GM21360 (cell line): ENCODE data around the gene KDM5A.

Experiments
- ATAC-seq: cut with Tn5 transposase; IDR thresholded peaks from one replicate; pipeline ENCODE4 v1.9.1; 2021; ENCODE audit warnings: mild to moderate bottlenecking, moderate library complexity; ENCODE audit not compliant: unreplicated experiment

The KDM5A gene

DNA sequence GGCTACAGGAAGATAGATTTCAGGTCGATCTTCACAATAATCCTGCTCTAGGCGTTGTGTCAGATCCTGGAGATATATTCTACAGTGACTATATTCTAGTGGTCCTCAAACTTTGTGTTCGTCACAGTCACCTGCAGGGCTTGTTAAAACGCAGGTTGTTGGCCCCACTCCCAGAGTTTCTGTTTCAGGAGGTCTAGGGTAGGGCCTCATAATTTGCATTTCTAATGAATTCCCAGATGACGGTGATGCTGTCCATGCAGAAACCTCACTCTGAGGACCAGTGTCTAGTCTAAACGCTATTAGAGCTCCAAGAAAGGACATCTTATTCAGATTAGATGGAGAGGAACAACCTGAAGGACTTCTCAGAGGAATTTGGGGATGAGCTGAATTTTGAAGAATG is 113.3 kb downstream of the KDM5A start:
- no peak for ATAC-seq

DNA sequence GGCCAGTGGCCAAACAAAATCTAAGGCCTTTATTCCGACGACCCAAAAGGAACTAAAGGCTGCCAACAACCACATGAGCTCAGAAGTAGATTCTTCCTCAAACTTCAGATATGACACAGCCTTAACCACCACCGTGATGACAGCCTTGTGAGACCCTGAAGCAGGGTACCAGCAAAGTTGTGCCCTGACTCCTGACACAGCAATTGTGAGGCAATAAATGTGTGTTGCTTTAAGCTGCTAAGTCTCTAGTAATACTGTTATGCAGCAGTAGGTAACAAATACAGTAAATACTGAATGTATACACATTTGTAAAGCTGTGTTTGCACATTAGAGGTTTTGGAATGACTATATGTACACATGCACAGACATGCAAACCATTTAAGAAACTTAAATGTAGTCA is 115.7 kb downstream of the KDM5A start:
- no peak for ATAC-seq

DNA sequence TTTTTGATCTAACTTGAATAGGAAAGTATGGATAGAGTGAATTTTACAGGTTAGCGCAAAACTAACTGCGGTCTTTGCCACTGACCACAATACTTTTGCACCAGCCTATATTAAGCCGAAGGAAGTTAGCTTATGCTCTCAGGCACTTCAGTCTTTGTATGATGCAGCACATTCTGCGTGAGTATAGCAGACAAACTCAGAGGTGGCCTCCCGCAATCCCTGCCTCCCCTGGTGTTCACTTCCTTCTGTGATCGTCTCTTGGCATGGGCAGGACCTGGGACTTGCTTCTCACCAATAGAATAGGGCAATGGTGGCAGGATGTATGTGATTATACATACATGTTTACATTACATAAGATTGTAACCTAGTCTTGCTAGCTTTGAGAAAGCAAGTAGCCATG is 116.2 kb downstream of the KDM5A start:
- ATAC-seq: no peak

DNA sequence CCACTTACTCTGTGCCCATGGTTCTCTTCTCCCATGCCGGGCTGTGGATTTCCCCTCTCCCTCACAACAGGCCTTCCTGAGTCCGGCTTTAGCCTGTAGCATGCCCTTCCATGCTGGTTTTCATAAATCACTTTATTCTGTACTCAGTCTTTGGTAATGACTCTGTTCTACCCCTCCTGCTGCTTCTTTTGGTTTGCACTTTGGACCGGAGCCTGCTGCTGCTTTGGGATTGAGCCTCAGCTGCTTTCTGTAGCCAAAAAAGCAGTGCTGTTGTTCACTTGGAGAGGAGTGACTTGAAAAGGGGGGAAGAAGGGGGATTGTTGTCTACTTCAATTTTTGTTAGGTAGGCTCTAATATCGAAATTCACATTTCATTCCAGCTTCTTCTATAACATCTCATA is 118.0 kb downstream of the KDM5A start:
- no peak for ATAC-seq

DNA sequence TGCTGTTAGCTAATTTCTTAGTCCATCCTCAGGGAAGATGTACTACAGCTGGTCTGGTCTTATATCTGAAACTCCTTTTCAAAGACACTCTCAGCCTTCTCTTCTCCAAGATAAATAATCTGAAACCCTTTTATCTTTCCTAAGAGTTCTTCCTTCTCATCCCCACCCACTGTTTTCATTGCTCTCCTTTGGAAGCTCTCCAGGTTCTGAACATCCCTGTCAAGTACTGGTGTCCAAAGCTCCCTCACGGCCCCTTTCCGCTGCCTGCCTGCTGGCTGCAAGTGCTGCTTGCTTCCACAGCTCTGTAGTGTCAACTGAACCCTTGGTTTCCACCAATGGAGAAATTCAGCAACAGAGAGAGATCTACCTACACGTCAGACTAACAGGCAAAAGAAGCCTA is 119.9 kb downstream of the KDM5A start:
- ATAC-seq: no peak

DNA sequence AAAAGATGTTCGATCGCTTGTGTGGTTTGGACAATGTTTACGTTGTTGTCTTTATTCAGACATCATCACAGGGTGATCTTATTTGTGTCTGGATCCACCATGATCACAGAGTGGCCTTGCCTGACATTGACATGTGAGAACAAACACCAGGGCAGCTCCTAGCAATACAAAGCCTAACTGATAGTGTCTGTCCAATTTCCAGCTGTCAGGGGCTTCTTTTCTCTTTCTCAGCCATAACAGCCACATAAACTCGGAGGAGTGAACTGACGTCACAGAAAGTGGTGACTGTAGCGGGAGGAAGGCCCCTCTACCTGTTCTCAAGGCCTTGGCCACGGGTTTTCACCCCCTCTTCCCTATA is 120.7 kb downstream of the KDM5A start:
- ATAC-seq: no peak

DNA sequence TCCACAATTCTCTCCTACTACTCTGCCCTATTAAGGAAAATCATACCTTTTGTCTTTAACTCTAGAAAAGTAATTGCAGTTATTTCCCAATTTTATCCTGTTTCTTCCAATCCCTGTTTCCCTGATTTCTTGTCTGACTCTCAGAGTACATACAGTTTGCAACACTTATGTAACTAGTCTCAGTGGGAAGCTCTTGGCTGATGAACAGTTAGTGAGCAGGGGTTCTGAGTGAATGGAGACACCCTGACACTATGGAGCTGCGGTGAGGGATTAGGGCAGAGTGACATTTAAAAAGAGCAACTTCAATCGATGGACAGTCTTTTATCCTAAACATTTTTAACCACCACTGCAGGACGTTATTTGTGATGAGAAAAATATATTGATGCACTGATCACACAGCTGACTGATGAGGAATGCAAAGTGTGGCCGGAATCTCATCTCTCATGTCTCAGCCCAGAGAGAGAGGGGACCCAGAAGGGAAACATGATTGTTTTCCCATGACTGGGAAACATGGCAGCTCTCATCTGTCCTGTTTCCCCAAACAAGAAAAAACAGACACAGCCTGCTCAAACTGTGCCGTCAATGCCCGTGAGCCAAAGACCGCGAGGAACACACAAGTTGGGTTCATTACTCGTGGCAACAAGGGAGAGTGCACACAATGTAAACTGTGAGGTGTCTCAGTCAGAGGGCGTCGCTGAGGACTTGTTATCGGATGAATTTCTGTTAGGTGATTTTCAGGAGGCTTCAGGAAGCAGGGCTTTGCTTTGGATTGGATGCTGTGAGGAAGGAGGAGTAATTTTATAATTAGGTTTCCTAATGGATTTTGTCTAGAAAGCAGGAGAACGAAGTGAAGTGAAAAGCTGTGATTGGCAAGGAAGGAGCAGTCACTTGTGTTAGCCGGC is 121.3 kb downstream of the KDM5A start:
- no peak for ATAC-seq

DNA sequence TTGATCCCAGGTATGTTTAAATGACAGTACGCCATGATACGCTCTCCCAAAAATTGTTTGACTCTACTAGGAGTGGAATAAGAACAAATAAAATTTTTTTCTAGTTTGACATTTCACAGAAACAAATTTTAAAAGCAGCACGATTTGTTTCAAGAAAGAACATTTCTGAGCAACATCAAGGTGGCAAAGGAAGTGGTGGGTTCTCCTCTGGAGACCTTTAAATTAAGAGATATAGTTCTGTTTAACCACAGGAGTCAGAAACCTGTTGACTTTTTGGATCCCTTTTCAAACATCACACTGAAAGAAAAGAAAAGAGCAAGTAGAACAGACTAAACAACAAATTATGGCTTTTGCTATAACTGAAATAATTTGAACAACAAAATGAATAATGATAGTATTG is 124.0 kb downstream of the KDM5A start:
- ATAC-seq: no peak

DNA sequence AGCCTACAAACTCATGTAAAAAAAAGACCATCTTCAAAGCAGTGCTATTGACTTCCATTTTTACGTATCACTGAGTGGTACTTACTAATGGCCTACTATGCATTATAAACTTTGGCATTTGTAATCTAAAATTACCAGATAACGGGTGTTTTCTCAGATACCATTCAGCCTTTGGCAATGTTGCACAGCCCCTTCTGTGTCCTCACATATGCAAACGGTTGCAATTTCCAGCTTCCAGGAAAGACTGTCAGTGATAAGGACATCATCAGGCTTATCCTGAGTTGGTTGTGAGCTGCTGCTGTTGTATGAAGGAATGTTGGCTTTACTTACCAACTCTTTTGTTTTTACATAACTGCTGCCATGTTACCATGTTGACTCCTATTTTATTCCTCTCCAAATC is 124.9 kb downstream of the KDM5A start:
- ATAC-seq: no peak

DNA sequence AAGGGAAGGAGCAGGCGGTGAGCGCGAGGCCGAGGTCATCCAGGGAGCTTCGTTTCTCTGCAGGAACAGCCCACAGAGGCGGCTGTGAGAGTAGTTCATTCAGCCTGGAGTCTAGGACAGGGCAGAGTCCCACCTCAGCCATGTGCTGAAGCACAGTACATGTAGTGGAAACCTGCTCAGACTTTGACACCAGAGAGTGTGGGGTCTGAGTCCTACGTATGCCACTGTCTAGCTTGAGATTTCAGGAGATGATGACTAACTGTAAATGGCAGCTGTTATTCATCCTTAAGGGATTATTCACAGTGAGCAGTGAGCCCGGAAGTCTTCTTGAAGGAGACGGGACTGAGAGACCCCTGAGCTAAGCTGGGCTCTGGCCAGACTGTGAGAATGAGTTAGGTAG is 125.5 kb downstream of the KDM5A start:
- no peak for ATAC-seq

DNA sequence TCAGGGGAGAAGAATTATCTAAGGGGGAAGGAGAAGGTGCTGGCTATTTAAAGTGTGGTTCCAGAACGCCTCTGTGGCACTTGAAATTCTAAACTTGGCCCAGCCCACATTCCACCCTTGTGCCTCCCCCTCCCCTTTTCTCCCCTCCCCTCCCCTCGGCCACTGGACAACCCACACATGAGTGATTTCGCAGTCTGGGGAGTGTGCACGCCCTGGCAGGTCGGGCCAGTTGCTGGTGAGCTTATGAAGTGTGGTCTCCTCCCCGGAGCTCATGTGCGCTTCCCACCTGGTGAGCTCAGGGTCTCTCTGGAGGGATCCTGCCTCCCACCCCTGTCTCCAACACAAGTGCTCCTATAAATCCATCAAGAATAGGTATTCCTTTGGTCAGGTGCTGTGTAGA is 126.3 kb downstream of the KDM5A start, which contains the start of gene SLC6A13:
TSS of gene SLC6A13 (minus strand) at position 20 of the 400 bp plus-strand sequence. CDS start 2,784 bp downstream, outside the sequence.
- ATAC-seq: no peak

DNA sequence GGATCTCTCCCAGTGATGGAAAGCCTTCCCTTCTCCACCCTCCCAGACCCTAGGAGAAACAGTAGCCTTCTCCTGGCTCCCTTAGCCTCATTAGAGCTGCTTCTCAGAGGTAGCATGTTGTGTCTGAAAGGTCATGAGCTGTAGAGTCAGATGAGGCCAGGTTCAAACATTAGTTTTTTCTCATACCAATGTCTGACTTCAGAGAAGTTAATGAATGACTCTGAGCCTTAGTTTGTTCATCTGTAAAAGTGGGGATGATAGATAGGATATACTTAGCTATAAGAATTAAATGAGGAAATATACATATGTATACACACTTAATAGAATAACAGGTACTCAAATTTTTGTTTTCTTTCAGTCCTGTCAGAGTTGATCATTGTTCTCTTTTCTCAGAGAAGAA is 127.0 kb downstream of the KDM5A start:
- no peak for ATAC-seq

DNA sequence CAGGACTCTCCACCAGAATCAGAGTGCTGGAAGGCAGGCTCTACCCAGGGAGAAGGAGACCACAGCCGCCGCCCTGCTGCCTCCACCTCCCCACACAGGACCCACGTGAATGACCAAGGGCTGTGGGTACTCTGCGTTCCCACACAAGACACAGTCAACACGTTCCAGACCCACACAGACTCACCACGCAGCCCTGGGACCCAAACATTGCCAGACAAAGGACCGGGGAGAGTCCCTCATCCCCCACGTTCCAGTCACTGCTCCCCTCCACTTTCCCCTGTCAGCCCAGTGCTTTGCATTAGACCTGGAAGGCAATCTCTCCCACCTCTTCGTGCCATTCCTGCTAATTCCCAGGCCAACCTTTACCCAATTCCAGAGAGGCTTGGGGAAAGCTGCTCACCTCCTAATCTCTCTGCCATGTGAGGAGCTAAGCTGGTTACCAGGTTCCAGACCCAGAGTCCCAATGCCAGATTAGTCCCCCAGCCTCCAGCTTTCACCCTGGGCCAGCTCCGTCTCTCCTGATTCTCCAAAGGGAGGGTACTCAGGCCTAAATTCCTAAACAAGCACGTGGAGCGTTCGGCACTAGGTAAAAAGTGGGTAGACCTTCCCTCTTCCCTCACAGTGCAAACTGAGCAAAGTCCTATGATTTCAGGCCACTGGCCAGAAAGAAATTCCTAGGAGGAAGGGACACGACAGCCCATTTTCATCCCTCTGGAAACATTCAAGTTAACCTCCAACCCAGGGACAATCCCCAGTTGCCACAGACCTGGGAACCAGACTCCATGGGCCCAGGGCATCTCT is 131.4 kb downstream of the KDM5A start:
- ATAC-seq: no peak

DNA sequence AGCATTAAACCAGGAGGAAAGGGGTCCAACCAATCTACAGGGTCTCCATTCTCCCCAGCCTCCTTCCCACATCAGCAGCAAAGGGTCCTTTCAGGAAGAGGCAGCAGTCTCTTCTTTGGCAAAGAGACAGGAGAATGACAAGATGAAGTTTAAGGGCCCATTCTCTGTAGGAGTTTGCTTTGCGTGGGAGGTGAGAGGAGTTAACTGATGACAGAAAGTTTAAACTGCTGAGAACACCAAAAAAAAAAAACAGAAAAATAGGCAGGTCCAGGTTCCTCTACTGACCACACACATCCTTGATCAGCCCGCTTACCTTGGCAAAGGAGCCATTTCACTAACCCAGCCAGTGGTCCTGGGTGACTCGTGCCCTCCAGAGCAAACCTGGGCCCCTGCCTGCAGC is 132.2 kb downstream of the KDM5A start:
- ATAC-seq: no peak

DNA sequence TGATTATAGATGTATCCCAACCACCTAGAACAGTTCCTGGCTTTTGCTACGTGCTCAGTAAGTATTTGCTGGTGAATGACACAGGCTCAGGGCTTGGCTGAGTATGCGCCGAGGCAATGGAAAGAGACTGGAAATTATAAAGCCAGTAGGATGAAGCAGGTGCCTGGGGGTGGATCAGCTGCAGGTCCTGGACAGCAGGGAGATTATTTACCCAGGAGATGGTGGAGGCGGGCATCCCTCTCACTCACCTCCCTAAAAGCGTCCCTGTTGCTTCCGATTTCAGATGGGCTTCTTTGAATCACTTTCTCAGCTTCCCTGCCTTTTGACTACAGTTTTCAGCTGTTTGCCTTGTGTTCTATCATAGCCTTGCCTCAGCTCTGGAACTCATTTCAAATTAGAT is 132.9 kb downstream of the KDM5A start:
- no peak for ATAC-seq

DNA sequence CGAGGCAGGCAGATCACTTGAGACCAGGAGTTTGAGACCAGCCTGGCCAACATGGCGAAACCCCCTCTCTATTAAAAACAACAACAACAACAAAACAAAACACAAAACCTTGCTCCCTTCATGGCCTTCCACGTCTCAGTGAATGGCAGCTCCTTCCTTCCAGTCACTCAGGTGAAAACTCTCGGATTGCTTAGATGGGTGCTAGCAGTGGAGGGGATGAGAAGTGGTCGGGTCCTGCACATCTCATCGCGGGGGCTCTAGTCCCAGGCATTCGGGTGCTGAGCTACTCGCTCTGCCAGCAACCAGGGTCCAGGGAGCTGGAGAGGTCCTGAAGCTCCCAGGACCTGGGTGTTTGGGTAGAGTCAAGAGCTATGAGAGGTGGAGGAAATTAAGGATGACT is 134.2 kb downstream of the KDM5A start:
- no peak for ATAC-seq

DNA sequence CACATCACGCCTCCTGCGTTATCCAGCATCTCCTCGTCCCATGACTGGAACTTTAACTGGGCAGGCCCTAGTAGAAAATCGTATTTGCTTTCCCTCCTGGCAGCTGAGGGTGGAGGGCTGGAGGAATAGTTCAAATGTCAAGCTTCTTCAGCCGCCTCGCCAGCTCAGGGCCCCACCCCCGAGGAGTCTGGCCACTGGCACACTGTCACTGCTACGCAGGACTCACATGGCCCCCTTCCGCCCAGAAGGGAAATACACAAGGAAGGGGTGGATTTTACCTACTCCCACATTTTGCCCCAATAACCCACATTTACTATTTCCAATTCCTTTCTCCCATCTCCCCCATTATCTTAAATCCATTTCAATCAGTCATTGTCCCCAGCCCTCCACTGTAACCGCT is 135.1 kb downstream of the KDM5A start:
- ATAC-seq: no peak

DNA sequence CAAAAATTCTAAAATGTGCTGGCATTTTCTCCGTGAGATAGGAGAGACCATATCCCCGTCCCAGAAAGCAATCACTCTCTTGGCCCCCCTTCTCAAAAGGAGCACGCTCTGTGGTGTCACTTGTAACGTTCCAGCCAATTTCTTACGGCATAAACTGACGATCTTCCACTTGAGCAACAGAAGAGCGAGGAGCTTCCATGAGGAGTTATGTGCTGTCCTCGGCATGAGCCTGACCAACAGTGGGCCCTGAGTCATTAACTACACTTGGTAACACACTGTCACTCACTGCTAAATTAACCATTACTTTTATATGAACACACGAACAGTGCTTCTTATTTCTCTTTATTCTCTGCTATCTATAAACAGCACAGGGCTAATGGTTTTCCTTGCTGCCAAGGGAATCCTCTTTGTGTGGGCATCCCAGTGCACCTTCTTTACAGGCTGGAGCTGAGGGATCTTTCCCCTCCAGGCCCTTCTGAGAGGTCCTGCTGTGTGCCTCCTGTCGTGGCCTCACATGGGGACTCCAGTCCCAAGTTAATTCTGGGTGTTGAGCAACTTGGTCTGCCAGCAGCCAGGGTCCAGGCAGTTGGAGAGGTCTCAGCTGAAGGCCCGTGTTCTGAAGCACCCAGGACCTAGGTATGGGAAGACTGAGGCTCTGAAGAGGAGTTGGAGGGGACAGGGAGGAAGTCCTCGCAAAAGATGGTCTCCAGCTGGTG is 135.8 kb downstream of the KDM5A start:
- ATAC-seq: no peak

DNA sequence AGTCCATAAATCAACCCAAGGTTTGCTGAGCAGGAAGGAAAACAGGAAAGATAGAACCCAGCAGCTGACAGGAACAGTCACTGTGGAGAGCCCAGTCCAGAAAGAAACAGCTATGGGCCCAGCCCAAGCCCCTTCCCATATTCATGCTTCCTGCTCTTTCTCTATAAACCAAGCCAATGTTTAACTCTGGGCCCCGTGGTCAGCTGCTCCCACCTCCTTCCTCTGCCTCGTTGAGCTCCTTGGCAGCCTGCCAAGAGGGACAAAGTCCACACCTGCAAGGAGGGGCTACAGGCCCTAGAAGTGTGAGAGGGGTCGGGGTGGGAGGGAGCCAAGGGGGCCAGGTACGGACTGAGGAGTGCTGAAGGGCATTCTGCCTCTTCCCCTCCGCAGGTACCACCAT is 136.5 kb downstream of the KDM5A start:
- ATAC-seq: no peak

DNA sequence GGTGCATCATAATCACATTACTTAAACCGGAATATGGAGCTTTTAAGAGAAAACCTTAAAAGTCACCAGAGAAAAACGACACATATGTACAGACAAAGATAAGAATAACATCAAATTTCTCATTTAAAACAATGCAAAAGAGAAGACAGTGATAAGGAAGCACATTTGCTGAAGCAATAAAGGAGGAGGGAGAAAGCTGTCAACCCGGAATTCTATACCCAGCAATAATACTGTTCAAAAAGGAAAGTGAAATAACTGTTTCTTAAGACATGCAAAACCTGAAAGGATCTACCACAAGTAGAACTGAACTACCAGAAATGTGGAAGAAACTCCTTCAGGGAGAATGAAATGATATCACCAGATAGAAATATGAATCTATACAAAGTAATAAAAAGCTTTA is 141.8 kb downstream of the KDM5A start:
- ATAC-seq: no peak

DNA sequence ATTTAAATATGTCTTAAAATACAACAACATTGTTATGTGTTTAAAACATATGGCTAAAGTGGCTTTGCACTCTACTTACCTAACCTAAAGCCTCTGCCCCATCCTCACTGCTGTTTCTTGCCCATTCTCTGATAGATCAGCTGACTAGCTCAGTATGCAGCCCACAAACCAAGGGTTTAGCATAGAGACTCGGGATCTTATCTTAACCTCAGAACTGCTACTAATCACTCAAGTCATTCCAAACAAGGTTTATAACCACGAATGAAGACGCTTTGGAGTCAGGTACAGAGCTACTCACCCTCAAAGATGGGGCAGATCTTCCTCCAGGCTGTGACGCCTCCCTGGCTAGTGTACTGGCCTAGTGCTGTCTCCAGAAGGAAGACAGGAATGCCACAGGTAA is 145.7 kb downstream of the KDM5A start:
- ATAC-seq: no peak

DNA sequence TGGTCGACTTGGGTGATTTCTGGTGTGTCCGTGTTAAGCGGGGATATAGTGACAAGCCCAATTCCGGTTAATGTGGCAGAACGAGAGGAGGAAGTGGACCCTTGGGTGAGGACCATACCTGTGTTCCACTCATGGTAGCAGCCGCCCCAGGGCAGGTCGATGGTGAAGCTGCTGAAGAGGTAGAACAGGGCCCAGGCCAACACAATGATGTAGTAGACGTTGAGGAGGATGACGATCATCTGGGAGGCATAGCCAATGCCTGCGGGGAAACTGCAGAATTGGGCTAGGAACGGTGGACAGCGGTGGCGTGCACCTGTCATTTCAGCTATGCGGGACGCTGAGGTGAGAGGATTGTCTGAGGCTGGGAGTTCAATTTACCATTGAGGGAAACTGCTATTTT is 146.6 kb downstream of the KDM5A start:
- ATAC-seq: no peak
